ENCODE data around the gene HSFX1. TPM values are rescaled to one million over a fixed set of nuclear protein-coding genes. Genes with fewer than 3 reads are reported as not detected.
A peak's percentile ranks its signal among the peaks of the same experiment; 100 is the strongest.
"Not testable (repeated sequence)": the region's sequence is repeated elsewhere in the genome, so short reads cannot be mapped to it uniquely, and the experiment has no call there.

The HSFX1 gene
- total and polyA plus RNA-seq, 7 donors: 0.71 to 1.3 (median 0.95) TPM; not detected in 2

DNA sequence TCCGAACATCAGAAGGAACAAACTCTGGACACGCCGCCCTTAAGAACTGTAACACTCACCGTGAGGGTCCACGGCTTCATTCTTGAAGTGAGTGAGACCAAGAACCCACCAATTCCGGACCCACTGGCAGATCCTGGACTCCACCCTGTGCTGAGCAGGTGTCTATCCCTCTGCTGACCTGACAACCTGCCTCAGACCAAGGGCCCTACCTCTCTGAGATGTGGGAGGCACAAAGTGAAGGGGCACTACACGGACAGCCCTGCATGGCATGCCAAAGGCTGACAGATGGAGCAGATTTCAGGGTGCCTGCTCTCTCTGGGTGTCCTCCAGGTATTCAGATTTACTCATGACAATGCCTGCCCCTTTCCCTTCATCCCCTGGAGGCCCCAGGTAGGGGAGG is 14.0 kb upstream of the HSFX1 start:
- no peak overlapping the region for H3K4me3 ChIP-seq
- DNase-seq: no peak
- intact Hi-C loops (cut with DNase I): no loop called here
- no peaks in the 10 kb centered on the region for H3K4me1 ChIP-seq
- H3K9me3 ChIP-seq: no peaks in the 10 kb centered on the region
- no peaks in the 10 kb centered on the region for H3K27me3 ChIP-seq
- H3K36me3 ChIP-seq: no peaks in the 10 kb centered on the region
- 89% methylated on average over 7 of the region's 7 CpGs for WGBS, 2 donors
- TF ChIP-seq CTCF (IDR thresholded peaks at IDR 0.05): no peak
- no peak for TF ChIP-seq POLR2AphosphoS5 (IDR thresholded peaks at IDR 0.05)
- no peak for TF ChIP-seq POLR2A (IDR thresholded peaks at IDR 0.05)
- no peak for TF ChIP-seq EP300 (IDR thresholded peaks at IDR 0.05)
- no peak overlapping the region for H3K27ac ChIP-seq

DNA sequence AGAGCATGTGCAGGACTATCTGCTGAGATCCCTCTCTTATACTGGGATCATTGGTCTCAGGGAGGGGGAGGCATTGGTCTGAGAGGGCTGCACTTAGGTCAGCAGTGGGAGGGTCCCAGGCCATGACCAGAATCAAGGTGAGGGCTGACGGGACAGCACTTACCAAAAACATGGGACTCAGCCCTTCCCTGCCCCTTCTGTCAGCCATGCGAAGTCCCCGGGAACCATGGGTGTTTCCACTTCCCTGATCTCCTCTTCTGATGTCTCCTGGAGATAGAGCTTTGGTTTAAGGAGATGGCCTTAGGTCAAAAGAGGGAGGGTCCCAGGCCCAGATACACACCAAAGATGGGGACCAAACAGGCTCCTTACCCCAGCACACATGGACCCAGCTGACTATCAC is 12.9 kb upstream of the HSFX1 start:
- Histone ChIP-seq H3K36me3 (no peaks in the 10 kb centered on the region), H3K27me3 (no peaks in the 10 kb centered on the region), H3K27ac (no peak overlapping the region), H3K4me1 (no peaks in the 10 kb centered on the region), H3K4me3 (no peak overlapping the region), H3K9me3 (no peaks in the 10 kb centered on the region)
- intact Hi-C loops (cut with DNase I): no loop called here
- 89 to 96% methylated on average over 3 of the region's 3 CpGs for WGBS, 2 donors
- DNase-seq: no peak
- TF ChIP-seq CTCF (IDR thresholded peaks at IDR 0.05): no peak
- TF ChIP-seq POLR2AphosphoS5 (IDR thresholded peaks at IDR 0.05): no peak
- no peak for TF ChIP-seq EP300 (IDR thresholded peaks at IDR 0.05)
- TF ChIP-seq POLR2A (IDR thresholded peaks at IDR 0.05): no peak

- H3K4me3 ChIP-seq; H3K27me3 ChIP-seq; H3K4me1 ChIP-seq; H3K9me3 ChIP-seq; H3K27ac ChIP-seq; H3K36me3 ChIP-seq; intact Hi-C loops (cut with DNase I): not testable (repeated sequence)
- peak; percentile 46 for DNase-seq
- whole genome bisulfite sequencing, 2 donors: 91 to 93% methylated on average over 22 of the region's 22 CpGs
These were observed 11.8 kb upstream of the HSFX1 start for GRCh38 chrX:149761858-149762674.

GRCh38 chrX:149762696-149763614 is 10.9 kb upstream of the HSFX1 start:
- WGBS, 2 donors: 65 to 83% methylated on average over 10 of the region's 11 CpGs
- TF ChIP-seq CTCF (IDR thresholded peaks at IDR 0.05) (no peak), POLR2A (IDR thresholded peaks at IDR 0.05) (no peak), POLR2AphosphoS5 (IDR thresholded peaks at IDR 0.05) (no peak), EP300 (IDR thresholded peaks at IDR 0.05) (no peak)
- DNase-seq: no peak
- Histone ChIP-seq H3K36me3 (no peaks in the 10 kb centered on the region), H3K27ac (no peak overlapping the region), H3K27me3 (no peaks in the 10 kb centered on the region), H3K9me3 (no peaks in the 10 kb centered on the region), H3K4me1 (no peaks in the 10 kb centered on the region), H3K4me3 (no peak overlapping the region)
- intact Hi-C loops (cut with DNase I): no loop called here

- H3K36me3 ChIP-seq; H3K27ac ChIP-seq; H3K9me3 ChIP-seq; H3K27me3 ChIP-seq; H3K4me1 ChIP-seq; H3K4me3 ChIP-seq; DNase-seq; intact Hi-C loops (cut with DNase I): not testable (repeated sequence)
- WGBS, 2 donors: 88% methylated on average over 3 of the region's 12 CpGs; no CpG with 5 or more reads in 1 of the 2 donors
These were observed 3.5 kb upstream of the HSFX1 start for GRCh38 chrX:149770344-149770743.

DNA sequence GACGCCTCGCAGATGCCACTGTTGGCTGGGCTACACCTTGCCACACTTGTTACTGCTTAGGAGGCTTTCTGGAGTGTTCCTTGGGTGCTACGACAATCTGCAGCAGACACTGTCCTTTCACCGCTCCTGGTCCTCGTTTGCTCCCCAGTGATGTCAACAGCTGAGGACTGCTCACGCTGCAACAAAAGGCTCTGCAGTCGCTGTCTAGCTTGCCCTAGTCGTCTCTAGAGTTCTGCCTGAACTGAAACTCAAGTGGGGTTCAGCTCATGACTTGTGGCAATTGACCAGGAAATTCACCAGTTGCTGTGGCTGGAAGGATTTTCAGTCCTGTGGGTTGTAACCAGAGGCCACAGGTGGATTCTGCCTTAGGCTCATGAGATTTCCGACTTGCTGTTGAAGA is 842 bp upstream of the HSFX1 start:
- H3K4me1 ChIP-seq; H3K36me3 ChIP-seq; DNase-seq; H3K9me3 ChIP-seq; H3K4me3 ChIP-seq; H3K27ac ChIP-seq; intact Hi-C loops (cut with DNase I); H3K27me3 ChIP-seq: not testable (repeated sequence)
- no CpG with 5 or more reads among the region's 9 CpGs for WGBS, 2 donors

GRCh38 chrX:149777999-149778398 is 4.1 kb downstream of the HSFX1 start:
- H3K4me3 ChIP-seq; H3K27ac ChIP-seq; H3K27me3 ChIP-seq; H3K9me3 ChIP-seq; DNase-seq; intact Hi-C loops (cut with DNase I); H3K4me1 ChIP-seq; H3K36me3 ChIP-seq: not testable (repeated sequence)
- WGBS, 2 donors: no CpG with 5 or more reads among the region's 7 CpGs

DNA sequence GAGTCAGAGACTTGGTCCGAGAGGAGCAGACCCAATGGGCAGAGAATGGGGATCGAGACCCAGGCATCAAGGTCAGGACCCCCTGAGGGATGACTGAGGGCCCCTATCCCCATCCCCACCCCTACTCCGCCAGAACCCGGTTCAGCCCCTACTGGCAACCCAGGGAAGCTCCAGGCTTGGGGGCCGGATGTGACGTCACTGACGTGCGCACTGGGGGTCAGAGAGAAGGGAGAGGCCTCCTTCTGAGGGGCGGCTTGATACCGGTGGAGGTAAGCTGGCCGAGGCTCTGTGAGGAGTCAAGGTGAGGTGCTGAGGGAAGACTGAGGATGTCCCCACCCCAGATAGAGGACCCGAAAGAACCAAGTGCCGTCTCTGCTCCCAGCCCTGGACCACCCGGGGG is 7.9 kb downstream of the HSFX1 start, which contains the start of gene MAGEA9:
Gene MAGEA9 (plus strand): TSS at position 204 of the 400 bp plus-strand sequence. CDS start 4,281 bp downstream, outside the sequence.
- H3K4me1 ChIP-seq; H3K27me3 ChIP-seq; DNase-seq; H3K9me3 ChIP-seq; H3K27ac ChIP-seq; H3K4me3 ChIP-seq; intact Hi-C loops (cut with DNase I); H3K36me3 ChIP-seq: not testable (repeated sequence)
- no CpG with 5 or more reads among the region's 14 CpGs for WGBS, 2 donors

DNA sequence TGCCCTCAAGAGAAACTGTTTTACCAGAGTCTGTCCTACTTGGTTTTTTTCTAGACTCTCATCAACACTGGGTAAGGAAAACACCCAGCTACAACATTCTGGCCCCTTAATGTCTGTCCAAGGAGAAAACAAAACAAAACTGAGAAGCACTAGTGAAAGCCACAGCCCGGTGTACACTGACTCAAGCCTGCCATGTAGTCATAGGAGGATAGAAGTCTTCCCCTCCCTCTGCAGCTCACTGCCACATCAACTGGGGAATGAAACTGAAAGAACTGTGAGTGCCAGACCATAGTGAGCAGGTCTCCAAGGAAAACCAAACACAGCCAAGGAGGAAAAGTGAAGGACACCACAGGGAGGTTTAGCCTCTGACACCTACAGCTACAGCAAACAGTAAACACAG is 21.7 kb downstream of the HSFX1 start:
- H3K9me3 ChIP-seq; H3K36me3 ChIP-seq; H3K27me3 ChIP-seq; H3K4me3 ChIP-seq; intact Hi-C loops (cut with DNase I); H3K27ac ChIP-seq; DNase-seq; H3K4me1 ChIP-seq: not testable (repeated sequence)
- WGBS, 2 donors: no CpG with 5 or more reads among the region's 1 CpG

All from sigmoid colon (tissue), 7 donors.